Heart right ventricle (tissue), 16 donors: ENCODE results near the gene SRRM2. TPM values are rescaled to one million over a fixed set of nuclear protein-coding genes. Genes with fewer than 3 reads are reported as not detected.

ENCODE experiments used
- ATAC-seq, 8 donors: fragments of 200-7000 bp; cut with Tn5 transposase; one replicate each; pipeline ENCODE4 v1.9.1; 2020; ENCODE audit warnings: mild to moderate bottlenecking in 8 of 8, moderate library complexity in 8 of 8, moderate number of reproducible peaks in 1 of 8
- DNase-seq, 2 donors: peaks; one replicate each; pipeline ENCODE4 v3.0.0-alpha.2; 2020
- H3K27ac ChIP-seq, 10 donors: fragments of 200-600 bp; sonication (generic) in 2 of 10; one replicate each; pipeline versions ENCODE4 v1.5.0 to v1.8.0; 2020 to 2022; ENCODE audit warnings: mild to moderate bottlenecking in 3 of 10
- H3K27me3 ChIP-seq, 7 donors: fragments of 200-600 bp; one replicate each; pipeline ENCODE4 v1.8.0; 2021 to 2022; ENCODE audit warnings: mild to moderate bottlenecking in 2 of 7
- H3K36me3 ChIP-seq, 9 donors: fragments of 200-600 bp; sonication (generic) in 1 of 9; one replicate each; pipeline versions ENCODE4 v1.5.0 to v1.8.0; 2020 to 2022; ENCODE audit warnings: mild to moderate bottlenecking in 2 of 9
- H3K4me1 ChIP-seq, 9 donors: fragments of 200-600 bp; sonication (generic) in 1 of 9; one replicate each; pipeline versions ENCODE4 v1.5.0 to v1.8.0; 2020 to 2022; ENCODE audit warnings: mild to moderate bottlenecking in 4 of 9
- H3K4me3 ChIP-seq, 10 donors: fragments of 200-600 bp; sonication (generic) in 2 of 10; one replicate each; pipeline versions ENCODE4 v1.5.0 to v1.8.0; 2020 to 2022; ENCODE audit warnings: mild to moderate bottlenecking in 7 of 10, moderate library complexity in 2 of 10
- H3K9me3 ChIP-seq, 11 donors: fragments of 200-600 bp in 10 of 11; sonication (generic) in 2 of 11; one replicate each; pipeline versions ENCODE4 v1.5.0 to v1.8.0; 2013 to 2022; ENCODE audit warnings: mild to moderate bottlenecking in 2 of 11, control low read depth in 1 of 11, moderate library complexity in 1 of 11
- WGBS, 2 donors: extraction: QIAGEN DNeasy Blood & Tissue Kit; methylation state at CpG; one replicate each; pipeline ENCODE4 v1.1.7; 2013; ENCODE audit warnings: inconsistent platforms in 1 of 2; 5-methylcytosine and 5-hydroxymethylcytosine counted together
- intact Hi-C, 10 donors: fragments of 100-400 bp; cut with DNase I; formaldehyde crosslinking; loops; one replicate each; pipeline versions ENCODE4 v1.11.1 to v1.14.2; 2022
- polyA plus RNA-seq, 2 donors: library from polyadenylated mRNA; stranded (reverse); fragments of 200-250 nt; gene quantifications; one replicate each; pipeline ENCODE4 v1.2.3, GENCODE V29; 2013
- total RNA-seq, 10 donors: library from RNA; stranded (reverse); fragmentation: NEBNext Ultra II Directional in 3 of 10; extraction: Animal tissue kit (Norgen Biotek cat#: 25700) in 3 of 10; gene quantifications; one replicate each; pipeline versions ENCODE4 v1.2.1 to v1.2.4, GENCODE V29; 2021 to 2023
- TF ChIP-seq, protein P1 (sequence below), 9 donors: fragments of 200-600 bp; sonication (generic) in 2 of 9; IDR thresholded peaks; one replicate each; pipeline versions ENCODE4 v1.5.0 to v1.8.0; 2021 to 2022; ENCODE audit warnings: antibody characterized with exemption in 9 of 9, mild to moderate bottlenecking in 5 of 9, moderate library complexity in 1 of 9
- donor health status: Arrhythmogenic right ventricular cardiomyopathy.
- donor health status: ischemic (EF 13 %, LVEDD 7.1; RV severe dilation, severe dysfunction).
- donor health status: healthy with polysubstance abuse.
- donor health status: DM: no; HTN: yes; CAD: no.
- donor health status: DM: no; HTN: no; CAD: no.
- donor health status: ischemic (EF 25% LVEDD 6.9; RV normal size, moderate dysfunction).
- donor health status: ischemic (EF 25% LVEDD 5.7; RV mildly dilated, moderate dysfunction).
- donor health status: healthy.
- donor health status: DM: yes; HTN: yes; CAD: no.
- donor health status: Ischemic cardiomyopathy.
- donor health status: ischemic (EF 35%, LVEDD 5.7; RV mildly dilated, moderate dysfunction).
- donor health status: nonischemic (EF 11% LVEDD 7.7; RV severe dilation, severe dysfunction).
- donor health status: DM: yes; HTN: yes; CAD: no.
- donor health status: PGD.
- donor health status: ischemic (EF 29% LVEDD 5.4; RV normal size, mild dysfunction).
- donor health status: nonischemic (EF 23%, LVEDD 6.1; RV moderate dilation, normal function).

The SRRM2 gene
- total and polyA plus RNA-seq, 12 donors, result 182 to 1,328 (median 261) TPM

DNA sequence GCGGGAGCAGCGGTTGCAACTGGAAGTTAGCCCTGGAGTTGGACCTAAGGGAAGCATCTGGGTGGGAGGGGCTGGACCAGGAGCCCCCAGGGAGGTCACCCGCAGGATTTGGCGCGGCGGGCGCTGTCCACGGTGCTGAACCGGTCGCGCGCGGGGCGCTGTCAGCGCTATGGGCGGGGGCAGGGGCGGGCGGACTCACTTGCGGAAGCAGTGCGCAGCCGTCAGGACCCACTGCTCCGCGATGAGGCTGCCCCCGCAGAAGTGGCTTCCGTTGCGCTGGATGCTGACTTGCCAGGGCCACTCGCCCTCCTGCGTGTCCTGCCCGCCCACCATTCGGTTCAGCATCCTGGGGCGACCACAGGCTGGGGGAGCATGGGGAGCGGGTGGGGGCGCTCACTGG, 36.9 kb upstream of the SRRM2 start:
- Histone ChIP-seq H3K9me3 (no peaks in the 10 kb centered on the region), H3K36me3 (no peaks in the 10 kb centered on the region), H3K27ac (no peak overlapping the region), H3K4me3 (peak overlapping the region in 5 of 10 donors; percentile 14 to 28 (median 15)), H3K4me1 (peaks cover 3 to 31% (median 21%) of the 10 kb centered on the region in 9 donors), H3K27me3 (no peaks in the 10 kb centered on the region)
- intact Hi-C loops, result loop anchor here in 1 of 10 donors (5.0 kb wide), 1 partner anchor 33 kb away; the partner anchor contains the start of gene KCTD5
- TF ChIP-seq, protein P1, sequence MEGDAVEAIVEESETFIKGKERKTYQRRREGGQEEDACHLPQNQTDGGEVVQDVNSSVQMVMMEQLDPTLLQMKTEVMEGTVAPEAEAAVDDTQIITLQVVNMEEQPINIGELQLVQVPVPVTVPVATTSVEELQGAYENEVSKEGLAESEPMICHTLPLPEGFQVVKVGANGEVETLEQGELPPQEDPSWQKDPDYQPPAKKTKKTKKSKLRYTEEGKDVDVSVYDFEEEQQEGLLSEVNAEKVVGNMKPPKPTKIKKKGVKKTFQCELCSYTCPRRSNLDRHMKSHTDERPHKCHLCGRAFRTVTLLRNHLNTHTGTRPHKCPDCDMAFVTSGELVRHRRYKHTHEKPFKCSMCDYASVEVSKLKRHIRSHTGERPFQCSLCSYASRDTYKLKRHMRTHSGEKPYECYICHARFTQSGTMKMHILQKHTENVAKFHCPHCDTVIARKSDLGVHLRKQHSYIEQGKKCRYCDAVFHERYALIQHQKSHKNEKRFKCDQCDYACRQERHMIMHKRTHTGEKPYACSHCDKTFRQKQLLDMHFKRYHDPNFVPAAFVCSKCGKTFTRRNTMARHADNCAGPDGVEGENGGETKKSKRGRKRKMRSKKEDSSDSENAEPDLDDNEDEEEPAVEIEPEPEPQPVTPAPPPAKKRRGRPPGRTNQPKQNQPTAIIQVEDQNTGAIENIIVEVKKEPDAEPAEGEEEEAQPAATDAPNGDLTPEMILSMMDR (IDR thresholded peaks at IDR 0.05), result no peak
- 7 to 8% methylated on average over 23 to 33 of the region's 33 CpGs for WGBS, 2 donors
- ATAC-seq, result peak; percentile 61 to 85 (median 72)
- peak; percentile 75 for DNase-seq

DNA sequence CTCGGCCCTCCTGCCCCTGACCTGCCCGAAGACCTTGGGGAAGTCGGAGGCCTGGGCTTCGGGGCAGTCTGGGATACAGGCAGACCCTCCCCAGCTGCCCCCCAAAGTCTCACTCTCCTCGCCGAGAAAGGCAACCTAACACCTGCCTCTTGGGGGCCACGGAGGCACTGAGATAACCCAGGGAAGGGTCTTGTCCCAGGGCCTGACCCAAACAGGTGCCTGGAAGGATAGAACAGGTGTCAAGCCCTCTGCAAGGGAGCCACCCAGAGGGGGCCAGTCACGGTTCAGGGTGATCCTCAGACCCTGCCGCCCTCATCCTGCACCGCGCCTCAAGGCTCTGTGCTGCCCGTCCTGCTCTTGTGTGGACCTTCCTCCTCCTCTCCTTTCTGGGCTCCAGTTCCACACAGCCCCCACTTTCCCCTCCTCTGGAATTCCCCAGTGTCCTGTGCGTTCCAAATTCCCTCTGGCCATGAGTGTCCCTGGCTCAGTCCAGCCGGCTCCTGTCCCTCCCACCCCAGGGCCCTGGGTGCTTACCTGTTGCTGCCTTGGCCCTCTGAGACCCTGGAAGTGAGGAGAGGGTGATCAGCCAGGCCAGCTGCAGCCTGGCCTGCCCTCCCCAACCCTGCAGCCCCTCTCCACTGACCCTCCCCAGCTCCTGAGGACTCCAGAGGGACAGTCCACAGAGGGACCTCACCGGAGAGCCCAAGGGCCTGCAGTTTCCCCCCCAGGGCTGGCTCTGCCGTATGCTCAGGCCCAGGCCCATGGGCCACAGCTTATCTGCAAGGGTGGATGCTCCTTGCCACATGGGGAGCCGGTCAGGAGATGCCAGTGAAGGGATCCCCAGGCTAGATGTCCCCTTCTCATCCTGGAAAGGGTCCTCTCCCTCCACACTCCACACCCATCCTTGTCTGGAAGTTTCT, 36.2 kb upstream of the SRRM2 start:
- no peak overlapping the region for H3K27ac ChIP-seq
- ATAC-seq, result no peak
- peak overlapping the region in 5 of 10 donors; percentile 14 to 28 (median 15) for H3K4me3 ChIP-seq
- peaks cover 3 to 35% (median 24%) of the 10 kb centered on the region in 9 donors for H3K4me1 ChIP-seq
- H3K27me3 ChIP-seq, result no peaks in the 10 kb centered on the region
- no peaks in the 10 kb centered on the region for H3K9me3 ChIP-seq
- intact Hi-C loops, result loop anchor here in 1 of 10 donors (5.0 kb wide), 1 partner anchor 34 kb away; the partner anchor contains the start of gene KCTD5
- TF ChIP-seq, protein P1 (IDR thresholded peaks at IDR 0.05), result no peak
- DNase-seq, result no peak
- WGBS, 2 donors, result 59 to 63% methylated on average over 17 of the region's 17 CpGs
- no peaks in the 10 kb centered on the region for H3K36me3 ChIP-seq

DNA sequence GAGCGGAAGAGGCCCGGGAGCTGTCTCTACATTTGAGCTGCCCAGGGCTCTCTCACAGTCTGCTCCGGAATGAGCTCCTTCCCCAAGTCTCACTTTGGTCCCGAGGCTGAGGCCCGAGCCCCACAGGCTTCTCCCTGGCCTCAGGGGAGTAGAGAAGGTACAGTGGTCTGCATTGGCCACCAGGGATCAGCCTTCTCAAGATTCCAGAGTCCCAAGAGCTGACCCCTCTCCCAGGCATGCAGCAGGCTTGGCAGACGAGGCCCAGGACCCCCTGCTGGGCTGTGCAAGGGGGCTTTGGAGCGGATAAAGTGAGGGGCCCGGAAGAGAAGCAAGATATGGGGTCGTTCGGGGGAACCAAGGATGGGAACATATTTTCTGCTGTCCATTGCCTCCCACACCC, 35.5 kb upstream of the SRRM2 start:
- WGBS, 2 donors, result 79 to 81% methylated on average over 10 of the region's 10 CpGs
- Histone ChIP-seq H3K9me3 (no peaks in the 10 kb centered on the region), H3K4me1 (peaks cover 3 to 40% (median 30%) of the 10 kb centered on the region in 9 donors), H3K36me3 (no peaks in the 10 kb centered on the region), H3K27ac (no peak overlapping the region), H3K27me3 (no peaks in the 10 kb centered on the region), H3K4me3 (no peak overlapping the region)
- intact Hi-C loops, result loop anchor here in 1 of 10 donors (5.0 kb wide), 1 partner anchor 35 kb away; the partner anchor contains the start of gene KCTD5
- TF ChIP-seq, protein P1 (IDR thresholded peaks at IDR 0.05), result no peak
- DNase-seq (no peak), ATAC-seq (no peak)

DNA sequence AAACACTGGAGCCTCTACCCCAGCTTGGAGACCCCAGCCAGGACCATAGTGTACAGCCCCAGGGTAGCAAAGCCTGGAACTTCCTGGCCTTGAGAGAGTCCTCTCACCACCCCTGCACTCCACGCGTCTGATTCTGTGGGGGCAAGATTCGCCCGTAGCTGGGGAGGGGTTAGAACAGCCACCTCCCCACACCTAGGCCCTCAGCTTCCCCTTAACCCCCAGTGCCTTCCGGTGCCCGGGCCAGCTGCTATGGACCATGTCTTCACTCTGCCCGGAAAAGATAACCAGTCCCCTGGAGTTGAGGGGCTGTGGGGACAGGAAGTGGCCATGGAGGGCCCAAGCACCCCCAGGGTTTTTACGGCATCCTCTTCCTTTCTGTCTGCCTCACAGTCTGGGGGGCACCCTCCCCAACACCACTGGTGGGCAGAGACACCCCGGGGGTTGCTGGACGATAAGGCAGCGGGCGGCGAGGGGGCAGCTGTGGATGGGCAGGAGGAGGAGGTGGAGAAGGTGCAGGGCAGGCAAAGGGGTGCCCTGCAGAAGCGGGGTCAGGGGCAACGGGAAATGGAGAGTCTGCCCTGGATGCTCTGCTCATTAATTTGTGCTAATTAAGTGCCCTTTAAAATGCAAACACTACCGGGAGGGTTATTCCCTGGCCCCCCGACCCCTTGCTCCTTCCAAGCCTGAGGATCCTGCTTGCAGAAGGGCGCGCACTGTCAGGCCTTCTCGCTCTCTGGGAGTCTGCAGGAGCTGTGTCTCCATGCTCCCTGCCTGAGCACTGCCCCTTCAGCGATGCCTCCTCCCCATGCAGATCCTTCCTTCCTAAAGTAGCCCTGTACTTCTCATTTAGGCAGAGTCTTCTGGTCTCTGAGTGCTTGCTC, 34.8 kb upstream of the SRRM2 start:
- no peaks in the 10 kb centered on the region for H3K9me3 ChIP-seq
- no peaks in the 10 kb centered on the region for H3K27me3 ChIP-seq
- no peak for DNase-seq
- no peaks in the 10 kb centered on the region for H3K36me3 ChIP-seq
- H3K27ac ChIP-seq, result no peak overlapping the region
- 78 to 81% methylated on average over 21 of the region's 21 CpGs for WGBS, 2 donors
- no peak for ATAC-seq
- H3K4me1 ChIP-seq, result peaks cover 3 to 40% (median 30%) of the 10 kb centered on the region in 9 donors
- TF ChIP-seq, protein P1 (IDR thresholded peaks at IDR 0.05), result no peak
- no peak overlapping the region for H3K4me3 ChIP-seq
- intact Hi-C loops, result loop anchor here in 1 of 10 donors (5.0 kb wide), 1 partner anchor 35 kb away; the partner anchor contains the start of gene KCTD5
